ENCODE results near the gene LENG9. TPM values are rescaled to one million over a fixed set of nuclear protein-coding genes. Genes with fewer than 3 reads are reported as not detected.
"Not testable (repeated sequence)": the region's sequence is repeated elsewhere in the genome, so short reads cannot be mapped to it uniquely, and the experiment has no call there.

Gene LENG9
- polyA plus RNA-seq, 3 donors = 5.7 to 19.7 (median 7.3) TPM

- WGBS, 3 donors = 40 to 77% (median 57%) methylated on average over 3 of the region's 3 CpGs
- no peak overlapping the region for H3K27ac ChIP-seq (ENCODE audit: low read depth, low read length)
Measured at GRCh38 chr19:54482889-54483288, 19.3 kb upstream of the LENG9 start.

DNA sequence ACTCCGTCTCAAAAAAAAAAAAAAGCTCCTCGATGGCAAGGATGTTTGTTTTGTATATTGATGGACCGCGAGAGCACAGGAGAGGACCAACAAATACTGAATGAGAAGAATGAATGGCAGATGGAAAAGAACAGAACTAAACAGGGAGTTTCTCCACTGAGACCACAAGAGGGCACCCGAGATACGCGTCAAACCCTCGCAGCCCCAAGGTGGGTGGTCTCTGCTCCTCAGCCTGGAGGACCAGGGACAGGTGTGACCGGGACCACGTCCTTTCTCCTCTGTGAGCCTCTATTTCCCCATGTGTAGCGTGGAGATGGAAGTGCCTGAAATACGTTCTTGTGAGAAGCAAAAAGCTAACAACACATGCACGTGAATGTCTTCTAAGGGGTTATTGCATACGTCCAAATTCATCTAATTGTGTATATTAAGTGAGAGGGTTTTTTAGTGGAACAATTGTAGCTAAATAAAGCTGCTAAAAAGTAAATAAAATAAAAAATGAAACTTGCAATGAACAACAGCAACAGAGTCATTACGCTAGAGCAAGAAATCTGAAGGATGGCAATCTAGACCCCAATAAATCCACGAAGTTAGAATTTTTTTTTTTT lies 17.9 kb upstream of the LENG9 start:
- 10 to 12% (median 11%) methylated on average over 16 of the region's 16 CpGs for WGBS, 3 donors
- no peak overlapping the region for H3K27ac ChIP-seq (ENCODE audit: low read depth, low read length)

GRCh38 chr19:54480051-54480450 lies 16.5 kb upstream of the LENG9 start:
- 53 to 71% (median 56%) methylated on average over 2 of the region's 2 CpGs for whole genome bisulfite sequencing, 3 donors
- H3K27ac ChIP-seq (ENCODE audit: low read depth, low read length) = no peak overlapping the region

DNA sequence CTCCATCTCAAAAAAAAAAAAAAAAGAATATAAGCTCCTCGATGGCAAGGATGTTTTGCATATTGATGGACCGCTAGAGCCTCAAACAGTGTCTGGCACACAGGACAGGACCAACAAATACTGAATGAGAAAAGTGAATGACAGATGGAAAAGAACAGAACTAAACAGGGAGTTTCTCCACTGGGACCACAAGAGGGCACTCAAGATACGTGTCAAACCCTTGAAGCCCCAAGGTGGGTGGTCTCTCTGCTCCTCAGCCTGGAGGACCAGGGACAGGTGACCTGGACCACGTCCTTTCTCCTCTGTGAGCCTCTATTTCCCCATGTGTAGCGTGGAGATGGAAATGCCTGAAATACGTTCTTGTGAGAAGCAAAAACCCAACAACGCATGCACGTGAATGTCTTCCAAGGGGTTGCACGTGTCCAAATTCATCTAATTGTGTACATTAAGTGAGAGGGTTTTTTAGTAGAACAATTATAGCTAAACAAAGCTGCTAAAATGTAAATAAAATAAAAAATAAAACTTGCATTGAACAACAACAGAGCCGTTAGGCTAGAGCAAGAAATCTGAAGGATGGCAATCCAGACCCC lies 15.2 kb upstream of the LENG9 start:
- WGBS, 3 donors = 16 to 19% (median 18%) methylated on average over 10 of the region's 10 CpGs
- H3K27ac ChIP-seq (ENCODE audit: low read depth, low read length) = no peak overlapping the region

DNA sequence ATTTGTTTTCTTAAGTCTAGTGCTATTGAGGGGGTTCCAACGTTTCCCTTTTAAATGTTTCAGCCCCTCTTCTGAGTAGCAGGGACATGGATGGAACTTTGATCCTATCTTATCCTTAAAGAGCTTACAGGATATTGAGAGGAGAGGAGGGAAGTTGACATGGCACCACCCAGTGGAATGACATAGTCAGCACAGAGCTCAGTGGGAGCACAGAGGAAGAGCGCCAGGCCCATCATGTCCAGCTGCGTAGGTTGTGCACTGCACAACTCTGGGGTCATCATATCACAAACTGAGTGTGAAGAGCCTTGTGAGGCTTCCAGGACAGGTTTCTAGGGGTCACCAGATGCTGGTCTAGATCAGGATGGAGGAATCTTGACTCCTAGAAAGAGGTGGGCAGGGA lies 14.1 kb upstream of the LENG9 start:
- 60 to 70% (median 67%) methylated on average over 3 of the region's 3 CpGs for WGBS, 3 donors
- no peak overlapping the region for H3K27ac ChIP-seq (ENCODE audit: low read depth, low read length)

DNA sequence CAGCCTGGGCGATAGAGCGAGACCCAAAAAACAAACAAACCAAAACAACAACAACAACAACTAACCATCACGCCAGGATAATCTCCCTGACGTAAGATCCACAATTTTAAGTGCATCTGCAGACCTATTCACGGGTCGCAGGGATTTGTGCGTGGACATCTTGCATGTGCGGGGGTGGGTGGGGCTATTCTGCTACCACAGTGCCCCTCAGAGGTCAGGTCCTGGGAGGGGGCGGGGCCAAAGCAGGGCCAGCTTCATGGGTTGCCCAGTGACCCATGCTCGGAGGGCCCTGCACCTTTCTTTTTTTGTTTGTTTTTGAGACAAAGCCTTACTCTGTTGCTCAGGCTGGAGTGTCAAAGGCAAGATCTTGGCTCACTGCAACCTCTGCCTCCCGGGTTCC lies 12.1 kb upstream of the LENG9 start:
- H3K27ac ChIP-seq (ENCODE audit: low read depth, low read length) = no peak overlapping the region
- 84 to 88% (median 86%) methylated on average over 11 of the region's 11 CpGs for WGBS, 3 donors

- WGBS, 3 donors = 77 to 78% (median 77%) methylated on average over 6 of the region's 6 CpGs
- no peak overlapping the region for H3K27ac ChIP-seq (ENCODE audit: low read depth, low read length)
Measured at GRCh38 chr19:54473892-54474372, 10.4 kb upstream of the LENG9 start.

GRCh38 chr19:54473071-54473891 lies 9.7 kb upstream of the LENG9 start, which contains the start of gene CDC42EP5:
Gene CDC42EP5, minus strand, starts transcription at chr19:54473296. Its CDS starts 7,749 bp downstream, at chr19:54465547.
- no peak within 1 kb of the TSS for H3K27ac ChIP-seq (ENCODE audit: low read depth, low read length)
- 6 to 16% (median 9%) methylated on average over 14 of the region's 14 CpGs for WGBS, 3 donors

DNA sequence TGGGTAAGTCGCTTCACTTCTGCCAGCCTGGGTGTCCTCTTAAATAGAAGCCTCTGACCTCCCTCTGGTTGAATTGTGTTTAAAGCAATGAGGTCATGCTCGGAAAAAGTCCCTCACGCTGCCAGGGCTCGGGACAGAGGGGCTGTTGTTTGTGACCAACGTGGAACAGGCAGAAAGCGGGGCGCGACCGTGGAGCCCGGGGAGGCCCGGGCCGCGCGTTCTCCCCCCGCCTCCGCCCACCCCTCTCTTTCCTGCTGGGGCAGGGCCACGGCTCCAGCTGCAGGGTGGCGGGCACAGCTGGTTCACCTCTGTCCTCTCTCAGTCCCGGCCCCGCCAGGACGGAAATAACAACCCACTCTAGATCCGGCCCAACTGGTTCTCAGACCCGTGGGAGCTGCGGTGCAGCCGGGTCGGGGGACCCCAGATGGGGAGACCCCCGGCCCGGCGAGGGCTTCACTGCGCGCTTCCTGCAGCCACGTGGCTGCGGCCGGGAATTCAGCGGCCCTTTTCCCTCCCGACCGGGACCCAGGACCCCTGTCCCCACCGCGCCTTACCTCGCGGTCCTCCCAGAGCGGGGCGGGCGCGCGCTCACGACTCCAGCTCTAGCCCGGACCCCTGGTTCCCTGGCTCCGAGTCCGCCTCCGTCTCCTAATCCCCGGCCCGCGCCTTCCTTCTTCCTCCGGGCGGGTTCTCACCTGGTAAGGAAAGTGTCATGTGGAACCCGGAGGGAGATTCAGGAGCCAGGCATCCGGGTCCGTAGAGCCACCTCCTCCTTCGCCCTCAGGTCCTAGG lies 7.6 kb upstream of the LENG9 start:
- H3K27ac ChIP-seq (ENCODE audit: low read depth, low read length) = peak overlapping the region; percentile 39
- WGBS, 3 donors = 5 to 6% (median 6%) methylated on average over 53 to 60 of the region's 60 CpGs

DNA sequence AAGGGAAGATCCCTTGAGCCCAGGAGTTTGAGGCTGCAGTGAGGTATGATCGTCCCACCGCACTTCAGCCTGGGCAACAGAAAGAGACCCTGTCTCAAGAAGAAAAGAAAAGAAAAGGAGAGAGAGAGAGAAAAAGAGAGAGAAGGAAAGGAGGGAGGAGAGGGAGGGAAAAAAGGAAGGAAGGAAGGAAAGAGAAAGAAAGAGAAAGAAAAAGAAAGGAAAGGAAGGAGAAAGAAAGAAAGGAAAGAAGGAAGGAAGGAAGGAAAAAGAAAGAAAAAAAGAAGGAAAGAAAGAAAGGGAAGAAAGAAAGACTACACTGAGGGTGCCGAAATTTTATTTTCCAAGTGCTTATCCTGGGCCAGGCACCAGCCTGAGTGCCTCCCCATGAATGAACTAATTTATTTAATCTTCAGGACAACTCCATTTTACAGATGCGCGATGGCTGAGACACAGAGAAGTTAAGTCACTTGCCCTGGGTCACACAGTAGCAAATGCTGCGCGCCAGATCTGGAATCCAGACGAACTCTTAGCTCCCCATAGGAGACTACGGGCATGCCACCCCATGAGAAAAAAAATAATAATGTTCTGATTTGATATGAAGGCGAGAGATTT lies 6.8 kb upstream of the LENG9 start:
- 66 to 78% (median 67%) methylated on average over 10 of the region's 10 CpGs for WGBS, 3 donors

GRCh38 chr19:54469496-54469934 lies 5.9 kb upstream of the LENG9 start:
- 34 to 57% (median 55%) methylated on average over 8 of the region's 8 CpGs for WGBS, 3 donors

More for the DNA sequence above, 6.8 kb upstream of the LENG9 start:
- H3K27ac ChIP-seq (ENCODE audit: low read depth, low read length) = no peak overlapping the region

GRCh38 chr19:54466110-54466480 lies 2.5 kb upstream of the LENG9 start:
- not testable (repeated sequence) for H3K27ac ChIP-seq (ENCODE audit: low read depth, low read length)
- 94 to 97% (median 97%) methylated on average over 14 of the region's 14 CpGs for WGBS, 3 donors

More at GRCh38 chr19:54469496-54469934, 5.9 kb upstream of the LENG9 start:
- no peak overlapping the region for H3K27ac ChIP-seq (ENCODE audit: low read depth, low read length)

DNA sequence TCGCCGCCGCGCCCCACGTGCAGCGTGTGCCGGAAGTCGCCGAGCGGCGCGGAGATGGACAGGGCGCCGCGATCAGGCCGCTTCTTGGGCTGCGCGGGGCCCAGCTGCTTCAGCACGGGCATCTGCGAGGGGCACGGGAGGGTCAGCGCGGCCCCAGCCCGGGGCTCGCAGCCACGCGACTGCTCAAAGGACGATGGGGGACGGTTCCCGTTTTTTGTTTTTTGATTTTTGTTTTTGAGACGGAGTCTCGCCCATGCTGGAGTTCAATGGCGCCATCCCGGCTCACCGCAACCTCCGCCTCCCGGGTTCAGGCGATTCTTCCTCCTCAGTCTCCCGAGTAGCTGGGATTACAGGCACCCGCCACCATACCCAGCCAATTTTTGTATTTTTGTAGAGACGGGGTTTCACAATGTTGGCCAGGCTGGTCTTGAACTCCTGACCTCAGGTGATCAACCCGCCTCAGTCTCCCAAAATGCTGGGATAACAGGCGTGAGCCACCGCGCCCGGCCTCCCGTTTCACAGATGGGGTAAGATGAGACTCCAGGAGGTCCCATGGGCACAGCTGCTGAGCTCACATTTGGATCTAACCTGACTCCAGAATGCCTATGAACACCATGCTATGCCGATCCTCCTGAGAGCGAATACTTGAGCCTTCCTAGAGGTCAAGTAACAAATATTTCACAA lies 2.0 kb upstream of the LENG9 start:
- 67 to 88% (median 86%) methylated on average over 43 to 49 of the region's 49 CpGs for WGBS, 3 donors
- H3K27ac ChIP-seq (ENCODE audit: low read depth, low read length) = no peak overlapping the region

DNA sequence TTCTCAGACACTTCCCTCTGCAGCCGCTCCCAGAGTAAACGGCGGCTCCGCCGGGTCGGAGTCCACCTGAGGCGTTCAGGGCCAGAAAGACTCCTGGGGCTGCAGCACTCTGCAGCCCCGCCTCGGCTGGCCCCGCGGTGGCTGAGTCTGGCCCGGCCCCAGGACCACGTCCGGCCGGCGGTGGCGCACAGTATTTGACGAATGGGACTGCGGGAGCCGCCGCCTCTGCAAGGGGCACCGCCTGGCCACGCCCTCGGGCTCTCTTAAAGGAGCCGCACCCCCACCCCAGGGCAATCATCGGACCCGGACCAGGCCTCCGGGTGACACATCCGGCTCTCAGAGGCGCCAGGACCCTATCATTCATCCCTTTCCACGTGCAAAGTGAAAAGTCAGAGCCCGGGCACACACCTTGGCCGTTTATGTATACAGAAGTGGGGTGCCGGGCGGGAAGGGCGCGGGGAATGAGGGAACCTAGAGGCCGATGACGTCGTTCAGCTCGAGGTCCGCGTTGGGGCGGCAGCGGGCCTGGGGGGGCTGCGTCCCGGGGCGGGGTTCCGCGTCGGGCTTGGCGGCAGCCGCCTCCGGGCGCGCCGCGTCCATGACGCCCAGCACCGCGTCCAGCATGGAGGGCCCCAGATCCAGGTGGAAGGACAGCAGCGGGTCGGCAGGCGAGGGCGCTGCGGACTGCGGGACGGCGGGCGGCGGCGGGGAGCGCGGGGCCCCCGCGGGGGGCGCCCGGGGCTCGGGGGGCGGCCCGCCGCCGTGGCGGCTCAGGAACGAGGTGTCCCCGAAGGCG lies 1.2 kb upstream of the LENG9 start:
- H3K27ac ChIP-seq (ENCODE audit: low read depth, low read length) = peak overlapping the region; percentile 56
- 6 to 28% (median 20%) methylated on average over 65 to 87 of the region's 87 CpGs for WGBS, 3 donors

DNA sequence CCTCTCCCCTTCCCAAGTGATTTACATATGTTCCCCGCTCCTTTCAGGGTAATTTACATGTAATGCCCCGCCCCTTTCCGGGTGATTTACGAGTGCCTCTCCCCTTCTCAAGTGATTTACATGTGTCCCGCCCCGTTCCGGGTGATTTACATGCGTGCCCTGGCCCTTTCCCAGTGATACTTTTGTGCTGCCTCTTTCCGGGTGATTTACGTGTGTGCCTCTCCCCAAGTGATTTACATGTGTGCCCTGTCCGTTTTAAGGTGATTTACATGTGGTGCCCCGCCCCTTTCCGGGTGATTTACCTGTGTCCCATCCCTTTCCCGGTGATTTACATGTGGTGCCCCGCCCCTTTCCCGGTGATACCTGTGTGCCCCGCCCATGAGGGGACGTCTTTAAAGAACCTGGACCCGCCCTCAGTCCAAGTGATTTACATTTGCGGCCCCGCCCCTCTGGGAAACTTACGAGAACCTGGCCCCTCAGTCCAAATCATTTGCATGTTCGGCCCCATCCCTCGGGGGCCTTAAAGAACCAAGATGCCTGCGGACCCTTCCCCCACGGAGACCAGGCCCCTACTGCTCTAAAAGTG lies 559 bp upstream of the LENG9 start:
- WGBS, 3 donors = 0 to 1% (median 1%) methylated on average over 26 of the region's 26 CpGs
- peak overlapping the region; percentile 56 for H3K27ac ChIP-seq (ENCODE audit: low read depth, low read length)
